Natural killer cell (primary cell): ENCODE data around the gene MASP1. TPM values are rescaled to one million over a fixed set of nuclear protein-coding genes. Genes with fewer than 3 reads are reported as not detected.

ENCODE experiments used
- ATAC-seq, 3 donors: fragments of 150-1000 bp in 2 of 3; fragments of 200-7000 bp in 1 of 3; cut with Tn5 transposase; 1 replicate in 1 of 3; 2 replicates in 2 of 3; pipeline ENCODE4 v1.10.0; 2021; ENCODE audit warnings: mild to moderate bottlenecking in 2 of 3, moderate library complexity in 2 of 3
- DNase-seq, 2 donors: peaks; one replicate each; pipeline versions ENCODE4 v3.0.0 to v3.0.0-alpha.2; 2013 to 2021; ENCODE audit warnings: mixed read lengths in 1 of 2
- H3K27ac ChIP-seq: one replicate; pipeline ENCODE4 v1.5.1; 2013; ENCODE audit warnings: mild to moderate bottlenecking, low read length
- H3K27me3 ChIP-seq: one replicate; pipeline ENCODE4 v1.6.1; 2013; ENCODE audit warnings: low read length; ENCODE audit not compliant: control insufficient read depth, insufficient read depth
- H3K36me3 ChIP-seq: one replicate; pipeline ENCODE4 v1.6.1; 2013; ENCODE audit warnings: low read length; ENCODE audit not compliant: control insufficient read depth, insufficient read depth
- H3K4me1 ChIP-seq: one replicate; pipeline ENCODE4 v1.6.1; 2013; ENCODE audit warnings: low read length; ENCODE audit not compliant: control insufficient read depth, insufficient read depth
- H3K4me3 ChIP-seq: one replicate; pipeline ENCODE4 v1.5.1; 2013; ENCODE audit warnings: low read length
- H3K9me3 ChIP-seq: one replicate; pipeline ENCODE4 v1.6.1; 2013; ENCODE audit warnings: low read length; ENCODE audit not compliant: control insufficient read depth, insufficient read depth
- H3K27ac Mint-ChIP-seq, 2 donors: one replicate each; pipeline ENCODE4 v1.8.0; 2022; ENCODE audit warnings: mild to moderate bottlenecking in 2 of 2, mixed read lengths in 2 of 2, moderate library complexity in 1 of 2
- H3K27me3 Mint-ChIP-seq, 2 donors: one replicate each; pipeline ENCODE4 v1.8.0; 2022; ENCODE audit warnings: low read depth in 2 of 2, mixed read lengths in 2 of 2
- H3K36me3 Mint-ChIP-seq: one replicate; pipeline ENCODE4 v1.8.0; 2022; ENCODE audit warnings: mixed read lengths
- H3K4me1 Mint-ChIP-seq, 2 donors: one replicate each; pipeline ENCODE4 v1.8.0; 2022; ENCODE audit warnings: mixed read lengths in 2 of 2
- H3K4me3 Mint-ChIP-seq: one replicate; pipeline ENCODE4 v1.8.0; 2022; ENCODE audit warnings: mild to moderate bottlenecking, moderate library complexity, mixed read lengths
- H3K9me3 Mint-ChIP-seq, 2 donors: one replicate each; pipeline ENCODE4 v1.8.0; 2022; ENCODE audit warnings: mixed read lengths in 2 of 2
- WGBS: methylation state at CpG from one replicate; pipeline ENCODE4 v1.1.7; 2013; ENCODE audit warnings: missing lambda C conversion rate; ENCODE audit not compliant: insufficient coverage; 5-methylcytosine and 5-hydroxymethylcytosine counted together
- intact Hi-C: fragments of 100-400 bp; cut with micrococcal nuclease; formaldehyde crosslinking; loops from one replicate; pipeline ENCODE4 v1.14.2; 2022
- total RNA-seq, 4 donors: library from RNA; stranded (reverse); fragments of 120-200 nt in 1 of 4; gene quantifications; one replicate each; pipeline versions ENCODE4 v1.2.3 to v1.2.4, GENCODE V29; 2013 to 2022
- TF ChIP-seq, protein P1 (sequence below): fragments of 200-600 bp; IDR thresholded peaks from one replicate; pipeline ENCODE4 v1.8.0; 2022; ENCODE audit warnings: antibody characterized with exemption

MASP1 gene
- total RNA-seq, 3 donors from 2014 or later (not counting 1 experiment from before 2014, with no cell fraction given): not detected

DNA sequence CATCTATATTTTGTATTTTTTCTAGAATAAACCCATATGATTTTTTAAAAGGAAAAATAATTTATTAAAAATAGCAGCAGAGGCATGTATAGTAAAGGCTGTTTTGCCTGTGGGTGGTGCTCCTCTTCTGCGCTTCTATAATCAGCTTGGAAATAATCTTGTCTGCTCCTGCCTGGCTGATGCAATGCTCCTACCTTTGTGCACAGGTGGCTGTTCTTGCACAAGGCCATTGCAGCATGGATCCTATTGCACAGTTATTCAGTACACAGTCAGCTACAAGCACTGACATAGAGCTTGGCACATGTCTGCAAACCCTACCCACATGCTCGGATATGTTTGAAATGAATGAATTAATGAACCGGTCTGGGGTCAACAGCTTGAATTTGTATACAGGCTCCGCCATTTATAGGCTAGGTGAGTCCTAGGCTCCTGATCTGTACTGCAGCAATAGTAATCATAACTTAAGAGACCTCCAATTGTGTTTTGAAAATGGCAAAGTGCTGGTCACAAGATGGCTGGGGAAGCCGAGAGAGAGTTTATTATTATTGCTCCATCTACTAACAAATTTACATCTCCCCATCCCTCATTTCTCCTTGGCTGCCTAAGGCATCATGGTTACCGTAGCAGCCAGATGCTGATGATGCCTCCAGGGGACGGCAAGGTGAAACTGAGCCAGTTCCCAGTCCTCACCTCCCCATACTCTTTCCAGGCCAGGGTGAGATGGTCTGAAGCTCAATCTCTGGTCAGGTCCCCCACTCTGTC, 94.8 kb downstream of the MASP1 start:
- no peaks in the 10 kb centered on the region for H3K36me3 Mint-ChIP-seq
- DNase-seq (no peak), ATAC-seq (no peak)
- intact Hi-C loops: no loop called here
- H3K9me3 Mint-ChIP-seq: no peaks in the 10 kb centered on the region
- Histone ChIP-seq H3K4me1 (no peaks in the 10 kb centered on the region), H3K36me3 (no peaks in the 10 kb centered on the region), H3K4me3 (no peak overlapping the region), H3K9me3 (no peaks in the 10 kb centered on the region), H3K27me3 (peaks cover 6% of the 10 kb centered on the region), H3K27ac (no peak overlapping the region)
- WGBS: 74% methylated on average over 7 of the region's 7 CpGs
- H3K4me1 Mint-ChIP-seq: no peaks in the 10 kb centered on the region
- no peak overlapping the region for H3K4me3 Mint-ChIP-seq
- H3K27ac Mint-ChIP-seq: no peak overlapping the region
- TF ChIP-seq, protein P1, sequence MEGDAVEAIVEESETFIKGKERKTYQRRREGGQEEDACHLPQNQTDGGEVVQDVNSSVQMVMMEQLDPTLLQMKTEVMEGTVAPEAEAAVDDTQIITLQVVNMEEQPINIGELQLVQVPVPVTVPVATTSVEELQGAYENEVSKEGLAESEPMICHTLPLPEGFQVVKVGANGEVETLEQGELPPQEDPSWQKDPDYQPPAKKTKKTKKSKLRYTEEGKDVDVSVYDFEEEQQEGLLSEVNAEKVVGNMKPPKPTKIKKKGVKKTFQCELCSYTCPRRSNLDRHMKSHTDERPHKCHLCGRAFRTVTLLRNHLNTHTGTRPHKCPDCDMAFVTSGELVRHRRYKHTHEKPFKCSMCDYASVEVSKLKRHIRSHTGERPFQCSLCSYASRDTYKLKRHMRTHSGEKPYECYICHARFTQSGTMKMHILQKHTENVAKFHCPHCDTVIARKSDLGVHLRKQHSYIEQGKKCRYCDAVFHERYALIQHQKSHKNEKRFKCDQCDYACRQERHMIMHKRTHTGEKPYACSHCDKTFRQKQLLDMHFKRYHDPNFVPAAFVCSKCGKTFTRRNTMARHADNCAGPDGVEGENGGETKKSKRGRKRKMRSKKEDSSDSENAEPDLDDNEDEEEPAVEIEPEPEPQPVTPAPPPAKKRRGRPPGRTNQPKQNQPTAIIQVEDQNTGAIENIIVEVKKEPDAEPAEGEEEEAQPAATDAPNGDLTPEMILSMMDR: no peak
- H3K27me3 Mint-ChIP-seq: peaks cover 15 to 40% of the 10 kb centered on the region in 2 donors

DNA sequence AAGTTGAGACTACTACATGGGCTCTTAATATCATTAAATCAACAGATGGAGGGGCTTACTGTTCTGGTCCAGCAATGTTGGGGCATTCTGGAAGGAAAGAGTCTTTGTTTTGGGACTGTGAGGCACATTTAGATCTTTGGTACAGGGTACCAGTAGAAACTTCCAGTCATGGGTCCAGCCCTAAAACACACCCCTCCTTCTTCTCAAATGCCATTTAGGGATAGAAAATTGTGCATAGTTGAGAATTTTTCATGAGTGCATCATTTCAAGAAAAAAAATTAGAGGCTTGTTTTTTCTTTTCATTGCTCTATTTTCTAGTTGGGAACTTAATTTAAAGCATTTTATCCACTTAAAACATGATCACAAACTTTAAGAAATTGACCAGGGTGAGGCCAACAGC, 98.4 kb downstream of the MASP1 start:
- TF ChIP-seq, protein P1: no peak
- no peak for ATAC-seq
- no peak for DNase-seq
- no peaks in the 10 kb centered on the region for H3K9me3 ChIP-seq
- Mint-ChIP-seq H3K27me3 (peaks cover 29 to 73% of the 10 kb centered on the region in 2 donors), H3K4me1 (peaks cover 3 to 5% of the 10 kb centered on the region in 2 donors), H3K27ac (no peak overlapping the region), H3K9me3 (no peaks in the 10 kb centered on the region), H3K36me3 (no peaks in the 10 kb centered on the region), H3K4me3 (no peak overlapping the region)
- no peak overlapping the region for H3K27ac ChIP-seq
- no peaks in the 10 kb centered on the region for H3K4me1 ChIP-seq
- no peaks in the 10 kb centered on the region for H3K36me3 ChIP-seq
- H3K4me3 ChIP-seq: no peak overlapping the region
- intact Hi-C loops: no loop called here
- peaks cover 13% of the 10 kb centered on the region for H3K27me3 ChIP-seq

DNA sequence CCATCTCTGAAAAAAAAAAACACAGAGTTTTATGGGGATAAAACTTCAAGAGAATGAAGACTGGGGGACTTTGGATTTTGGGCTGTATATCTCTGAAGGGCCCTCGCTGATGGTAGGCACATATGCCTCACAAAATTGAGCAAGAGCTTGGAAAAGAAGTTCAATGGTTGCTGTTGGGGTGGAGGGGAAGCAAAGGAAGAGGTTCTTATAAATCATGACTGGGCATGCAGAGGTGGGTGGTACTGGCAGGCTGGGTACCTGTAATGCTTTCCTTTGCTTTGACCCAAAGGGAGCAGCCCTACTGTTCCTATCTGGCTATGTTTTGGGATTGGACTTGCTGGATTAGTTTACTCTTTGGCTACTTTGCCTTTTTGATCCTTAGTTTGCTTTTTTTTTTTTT, 100.3 kb downstream of the MASP1 start:
- TF ChIP-seq, protein P1: no peak
- Mint-ChIP-seq H3K27me3 (peaks cover 33 to 80% of the 10 kb centered on the region in 2 donors), H3K9me3 (no peaks in the 10 kb centered on the region), H3K27ac (no peak overlapping the region), H3K36me3 (no peaks in the 10 kb centered on the region), H3K4me3 (no peak overlapping the region), H3K4me1 (peaks cover 3 to 5% of the 10 kb centered on the region in 2 donors)
- H3K4me1 ChIP-seq: no peaks in the 10 kb centered on the region
- WGBS: 75% methylated on average over 1 of the region's 1 CpG
- no peaks in the 10 kb centered on the region for H3K36me3 ChIP-seq
- H3K27me3 ChIP-seq: peaks cover 15% of the 10 kb centered on the region
- ATAC-seq (no peak), DNase-seq (no peak)
- no peak overlapping the region for H3K27ac ChIP-seq
- intact Hi-C loops: no loop called here
- H3K9me3 ChIP-seq: no peaks in the 10 kb centered on the region
- no peak overlapping the region for H3K4me3 ChIP-seq

DNA sequence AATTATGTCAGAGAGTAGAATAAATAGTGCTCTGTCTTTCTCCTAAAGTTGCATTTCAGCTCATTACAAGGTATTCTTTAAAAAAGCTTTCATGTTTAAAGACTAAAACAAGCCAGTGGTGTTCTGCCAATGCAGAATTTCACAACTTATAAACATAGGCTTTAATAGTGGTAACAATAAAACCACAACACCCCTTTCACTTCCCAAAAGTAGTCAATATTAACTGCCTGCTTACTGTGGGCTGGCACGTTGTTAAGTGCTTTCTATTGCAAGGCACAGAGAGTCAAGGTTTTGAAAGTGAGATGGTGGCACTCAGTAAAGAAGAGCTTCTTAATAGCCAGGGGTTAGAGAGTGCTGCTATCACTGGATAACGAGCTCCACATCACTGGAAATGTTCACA, 102.6 kb downstream of the MASP1 start:
- 17% methylated on average over 2 of the region's 2 CpGs for WGBS
- TF ChIP-seq, protein P1: no peak
- H3K27me3 ChIP-seq: peaks cover 12% of the 10 kb centered on the region
- no peak overlapping the region for H3K27ac ChIP-seq
- no peaks in the 10 kb centered on the region for H3K36me3 ChIP-seq
- ATAC-seq: no peak
- H3K4me3 ChIP-seq: no peak overlapping the region
- DNase-seq: no peak
- intact Hi-C loops: no loop called here
- no peaks in the 10 kb centered on the region for H3K36me3 Mint-ChIP-seq
- H3K4me1 ChIP-seq: no peaks in the 10 kb centered on the region
- H3K4me1 Mint-ChIP-seq: peaks cover 3 to 5% of the 10 kb centered on the region in 2 donors
- no peaks in the 10 kb centered on the region for H3K9me3 ChIP-seq
- H3K4me3 Mint-ChIP-seq: no peak overlapping the region
- no peaks in the 10 kb centered on the region for H3K9me3 Mint-ChIP-seq
- no peak overlapping the region for H3K27ac Mint-ChIP-seq
- peaks cover 30 to 66% of the 10 kb centered on the region in 2 donors for H3K27me3 Mint-ChIP-seq
